Limb (tissue), 2 donors: ENCODE data around the gene SPON1.

ENCODE experiments used
- DNase-seq, 2 donors: peaks; one replicate each; pipeline ENCODE4 v3.0.0-alpha.2; 2016; ENCODE audit errors: extremely low spot score in 2 of 2

Gene SPON1

DNA sequence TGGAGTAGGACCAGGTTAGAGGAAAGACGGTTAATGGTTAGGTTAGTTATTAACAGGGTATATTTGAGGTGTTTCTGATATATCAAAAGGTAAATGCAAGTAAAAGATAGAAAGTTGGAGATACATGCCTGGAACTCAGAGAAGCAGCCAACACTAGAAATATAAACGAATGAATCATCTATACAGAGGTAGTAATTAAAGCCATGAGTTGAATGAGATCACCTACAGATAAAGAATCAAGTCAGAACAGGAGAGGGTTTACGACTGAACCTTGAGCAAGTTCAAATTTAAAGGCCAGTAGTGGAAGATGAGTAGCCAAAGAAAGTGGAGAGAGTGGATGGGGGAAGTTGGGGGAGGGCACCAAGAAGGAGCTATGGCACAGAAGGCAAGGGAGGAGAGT lies 73.9 kb downstream of the SPON1 start:
- DNase-seq, result no peak

GRCh38 chr11:14041040-14041439 lies 78.5 kb downstream of the SPON1 start:
- no peak for DNase-seq

GRCh38 chr11:14041565-14041964 lies 79.0 kb downstream of the SPON1 start:
- no peak for DNase-seq

- no peak for DNase-seq
These were observed 80.4 kb downstream of the SPON1 start for GRCh38 chr11:14042686-14043465.

DNA sequence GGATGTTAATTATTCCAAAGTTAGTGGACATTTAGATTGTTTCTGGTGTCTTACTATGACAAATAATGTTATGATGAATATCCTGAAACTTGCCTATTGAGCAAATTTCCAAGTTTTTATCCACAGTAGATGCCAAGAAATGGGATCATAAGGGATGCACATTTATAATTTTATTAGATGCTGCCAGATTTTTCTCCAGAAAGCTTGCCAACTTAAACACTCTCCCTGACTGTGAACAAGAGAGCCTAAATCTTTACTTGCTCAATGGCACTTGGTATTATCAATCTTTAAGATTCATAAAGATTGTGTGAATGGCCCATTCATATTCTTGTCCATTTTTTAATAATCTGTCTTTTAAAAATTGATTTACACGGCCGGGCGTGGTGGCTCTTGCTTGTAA lies 82.4 kb downstream of the SPON1 start:
- no peak for DNase-seq

DNA sequence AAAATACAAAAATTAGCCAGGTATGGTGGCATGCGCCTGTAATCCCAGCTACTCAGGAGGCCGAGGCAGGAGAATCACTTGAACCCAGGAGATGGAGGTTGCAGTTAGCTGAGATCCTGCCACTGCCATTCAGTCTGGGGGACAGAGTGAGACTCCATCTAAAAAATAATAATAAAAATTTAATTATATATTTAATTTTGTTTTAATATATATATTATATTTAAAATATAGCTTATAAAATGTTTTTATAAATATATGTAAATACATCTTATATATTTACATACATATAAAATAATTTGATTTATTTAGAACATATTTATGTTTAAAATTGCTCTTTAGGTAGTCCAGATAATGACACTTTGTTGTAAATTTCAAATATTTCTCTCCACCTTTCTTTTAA lies 82.9 kb downstream of the SPON1 start:
- DNase-seq, result no peak

DNA sequence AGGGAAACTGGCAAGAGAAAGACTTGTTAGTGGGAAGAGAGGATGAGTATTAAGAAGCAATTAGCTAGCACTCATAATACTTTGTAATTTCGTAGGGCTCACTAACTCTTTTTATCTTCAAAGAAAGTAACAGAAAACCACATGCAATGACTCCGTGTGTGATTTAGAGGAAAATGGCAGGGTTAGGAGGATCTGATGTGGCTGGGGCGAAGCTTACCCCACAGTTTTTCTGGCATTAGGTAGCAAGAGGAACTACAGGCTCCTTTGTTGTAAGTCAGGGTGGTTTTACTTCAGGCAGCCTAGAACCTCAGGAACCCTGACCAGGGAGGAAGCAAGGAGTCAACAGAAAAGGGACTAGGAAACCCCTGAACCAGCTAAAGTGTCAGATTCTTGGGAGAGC lies 89.7 kb downstream of the SPON1 start:
- DNase-seq, result no peak

GRCh38 chr11:14054116-14055107 lies 91.9 kb downstream of the SPON1 start:
- DNase-seq, result peak in 1 of 2 donors; percentile 63

DNA sequence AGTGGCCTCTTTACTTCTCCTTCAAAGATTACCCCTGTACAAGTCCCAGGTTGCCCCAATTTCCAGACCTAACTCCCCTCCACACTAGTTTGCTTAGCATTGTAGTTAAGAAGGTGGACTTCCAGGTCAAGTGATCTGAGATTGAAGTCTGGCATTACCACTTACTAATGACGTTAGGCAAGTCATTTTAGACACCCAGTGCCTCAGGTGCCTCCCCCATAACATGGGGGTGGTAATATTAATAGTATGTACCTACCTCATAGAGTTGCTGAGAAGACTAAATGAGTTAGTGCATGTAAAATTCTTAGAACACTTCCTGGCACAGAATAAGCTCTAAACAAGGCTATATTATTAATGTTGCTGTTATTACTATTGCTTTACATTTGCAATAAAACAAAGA lies 93.4 kb downstream of the SPON1 start:
- DNase-seq, result no peak

- no peak for DNase-seq
These were observed 95.5 kb downstream of the SPON1 start for GRCh38 chr11:14058061-14058460.

DNA sequence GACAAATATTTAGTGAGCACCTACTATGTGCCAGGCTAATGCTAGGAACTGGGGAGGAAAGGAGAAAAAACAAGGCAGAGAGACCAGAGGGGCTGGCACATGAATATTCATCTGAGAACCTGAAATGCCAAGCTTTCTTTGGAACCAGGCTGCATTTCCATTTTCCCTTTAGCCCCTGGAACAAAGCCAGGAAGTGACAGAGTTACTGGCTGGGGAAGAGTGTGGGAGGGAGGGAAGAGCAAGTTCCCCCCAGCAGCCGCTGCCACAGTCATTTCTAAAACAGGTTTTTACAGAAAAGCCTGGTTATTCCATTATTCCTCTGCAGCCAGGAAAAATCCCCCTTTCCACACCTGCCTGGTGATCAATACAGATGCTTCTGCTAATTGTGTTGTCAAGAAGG lies 97.0 kb downstream of the SPON1 start:
- peak in 1 of 2 donors; percentile 45 for DNase-seq

GRCh38 chr11:14061721-14062120 lies 99.2 kb downstream of the SPON1 start:
- DNase-seq, result no peak

DNA sequence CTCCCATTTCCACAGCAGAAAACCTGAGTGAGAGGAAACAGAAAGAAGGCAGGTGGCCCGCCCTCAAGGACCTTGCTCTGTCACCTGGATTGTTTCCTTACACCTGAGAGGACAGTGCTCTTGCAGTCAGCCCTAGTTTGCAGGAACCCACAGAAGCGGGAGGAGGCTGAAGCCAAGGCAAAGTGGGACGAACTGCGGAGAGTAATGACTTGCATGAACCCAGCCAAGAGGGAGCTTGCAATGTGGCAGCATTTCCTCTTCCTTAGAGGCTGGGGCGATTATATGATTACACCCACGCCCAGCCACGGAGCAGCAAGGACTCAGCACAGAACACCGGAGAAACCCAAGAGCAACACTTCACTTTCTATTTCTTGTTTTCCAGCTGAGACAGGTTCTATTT lies 102.6 kb downstream of the SPON1 start:
- DNase-seq, result no peak

GRCh38 chr11:14065681-14066080 lies 103.2 kb downstream of the SPON1 start:
- DNase-seq, result no peak

DNA sequence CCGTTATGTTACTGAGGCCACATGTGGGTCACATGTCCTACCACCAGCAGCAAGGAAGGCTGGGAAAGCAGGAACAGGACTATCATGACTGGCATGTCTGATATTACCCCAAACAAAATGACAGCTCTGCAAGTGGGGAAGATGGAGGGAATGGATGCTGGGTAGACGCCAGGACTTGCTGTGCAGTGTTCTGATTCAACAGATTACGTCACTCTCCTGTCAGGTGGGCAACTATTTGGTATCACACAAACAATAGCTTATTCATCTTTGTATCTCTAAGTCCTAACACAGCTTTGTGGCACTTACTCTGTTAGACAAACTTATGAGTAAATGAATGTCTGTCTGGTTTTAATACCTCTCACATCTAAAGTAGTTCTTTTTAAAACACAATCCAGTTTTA lies 105.2 kb downstream of the SPON1 start:
- no peak for DNase-seq

GRCh38 chr11:14070896-14071295 lies 108.4 kb downstream of the SPON1 start:
- DNase-seq, result no peak

DNA sequence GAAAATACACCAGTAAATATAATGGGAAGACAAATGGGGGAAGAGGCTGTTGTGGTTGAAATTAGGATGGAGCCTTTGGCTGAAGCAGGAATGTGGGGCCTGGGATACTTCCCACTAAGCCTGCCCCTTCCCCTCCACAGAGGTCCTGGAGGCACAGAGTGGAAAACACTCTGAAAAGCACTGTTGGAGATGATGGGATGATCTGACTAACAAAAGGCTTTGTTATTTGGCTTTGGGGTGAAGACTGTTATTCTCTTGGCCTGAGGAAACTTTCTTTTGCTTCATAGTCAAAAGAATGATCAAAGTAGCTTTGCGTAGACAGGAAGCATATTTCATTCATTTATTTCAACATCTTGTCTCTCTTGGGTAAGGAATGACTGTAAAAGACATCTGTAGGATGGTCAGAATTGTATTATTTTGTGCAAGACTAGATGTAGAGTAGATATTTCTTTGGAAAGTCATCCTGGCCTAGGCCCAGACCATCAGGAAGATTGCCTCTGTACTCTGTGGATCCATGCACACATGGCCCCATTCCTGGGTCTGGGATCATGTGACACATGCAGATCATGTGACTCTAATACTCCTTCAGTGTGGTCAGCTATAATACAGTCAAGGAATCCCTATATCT lies 111.4 kb downstream of the SPON1 start:
- DNase-seq, result no peak

DNA sequence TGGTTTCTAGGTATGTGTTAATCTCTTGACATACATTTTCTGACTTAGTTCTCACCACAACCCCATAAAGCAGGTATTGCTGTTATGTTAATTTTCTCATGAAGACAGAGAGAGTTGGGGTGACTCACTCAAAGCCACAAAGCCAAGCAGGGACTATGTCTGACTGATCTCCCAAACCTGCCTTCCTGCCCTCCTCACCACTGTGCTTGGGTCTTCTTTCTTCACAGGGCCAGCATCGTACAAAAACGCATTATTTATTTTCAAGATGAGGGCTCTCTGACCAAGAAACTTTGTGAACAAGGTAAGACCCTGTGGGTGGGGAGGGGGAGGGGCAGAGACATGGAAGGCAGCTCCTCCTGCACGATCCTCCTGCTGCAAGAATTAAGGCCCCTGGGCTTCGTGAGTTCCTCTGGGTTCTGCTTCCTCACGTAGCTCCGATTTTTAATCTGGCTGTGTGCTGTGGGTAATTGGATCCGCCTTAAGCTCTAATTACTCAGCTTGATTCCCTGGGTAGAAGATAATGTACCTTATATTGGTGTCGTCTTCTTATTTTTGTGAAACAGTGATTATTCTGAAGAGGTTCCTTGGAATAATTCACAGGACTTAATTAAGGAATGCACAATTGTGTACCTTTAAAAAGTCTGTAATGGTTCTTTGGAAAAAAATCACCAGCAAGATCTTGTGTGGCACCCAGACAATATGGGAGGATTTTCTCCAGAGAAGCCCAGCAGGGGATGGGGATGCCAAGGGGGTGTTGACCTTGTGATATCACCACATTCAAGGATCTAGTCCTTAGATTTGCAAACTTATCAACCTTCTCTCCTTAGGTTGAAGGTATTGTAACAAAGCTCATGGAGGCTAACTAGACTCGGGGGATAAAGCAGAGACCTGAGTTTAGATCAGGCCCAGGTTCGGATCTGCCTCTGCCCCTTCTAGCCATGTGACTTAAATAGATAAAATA lies 112.9 kb downstream of the SPON1 start:
- DNase-seq, result no peak

DNA sequence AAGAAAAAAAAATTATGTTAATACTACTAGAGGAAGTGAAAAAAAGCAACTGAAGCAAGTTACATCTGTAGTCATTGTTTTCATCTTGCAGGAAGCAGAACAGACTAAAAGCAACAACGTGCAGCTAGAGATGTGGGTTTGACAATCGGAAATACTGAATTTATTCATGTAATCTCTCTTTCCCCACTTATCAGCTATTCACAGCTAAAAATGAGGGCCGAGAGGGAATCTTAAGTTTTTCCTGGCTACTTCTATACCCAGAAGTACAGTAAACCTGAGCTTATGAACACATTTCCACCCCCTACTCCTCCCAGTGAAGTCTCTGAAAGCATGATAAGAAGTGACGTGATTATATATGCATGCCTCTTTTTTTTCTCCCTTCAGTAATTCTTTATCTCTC lies 116.5 kb downstream of the SPON1 start:
- DNase-seq, result no peak

GRCh38 chr11:14079797-14080196 lies 117.3 kb downstream of the SPON1 start:
- no peak for DNase-seq
